ENCODE data around the gene TTF1. TPM values are rescaled to one million over a fixed set of nuclear protein-coding genes. Genes with fewer than 3 reads are reported as not detected.
"Not testable (repeated sequence)": the region's sequence is repeated elsewhere in the genome, so short reads cannot be mapped to it uniquely, and the experiment has no call there.

Gene TTF1
- total RNA-seq, 1 donor from 2014 or later: 15.6 TPM

GRCh38 chr9:132418726-132419363 lies 12.2 kb upstream of the TTF1 start:
- intact Hi-C loops (cut with DNase I): no loop called here
- DNase-seq (ENCODE audit: low spot score): no peak
- ATAC-seq: no peak

- ATAC-seq: no peak
- intact Hi-C loops (cut with DNase I): no loop called here
- DNase-seq (ENCODE audit: low spot score): no peak
Observed at GRCh38 chr9:132415181-132415580, 8.5 kb upstream of the TTF1 start.

- ATAC-seq (no peak), DNase-seq (ENCODE audit: low spot score) (no peak)
- intact Hi-C loops (cut with DNase I): no loop called here
Observed at GRCh38 chr9:132414731-132415130, 8.1 kb upstream of the TTF1 start.

- DNase-seq (ENCODE audit: low spot score) (no peak), ATAC-seq (no peak)
- intact Hi-C loops (cut with DNase I): no loop called here
Observed at GRCh38 chr9:132413926-132414325, 7.3 kb upstream of the TTF1 start.

- intact Hi-C loops (cut with DNase I): no loop called here
- ATAC-seq (no peak), DNase-seq (ENCODE audit: low spot score) (no peak)
Observed at GRCh38 chr9:132412089-132412488, 5.4 kb upstream of the TTF1 start.

GRCh38 chr9:132411091-132411508 lies 4.5 kb upstream of the TTF1 start:
- intact Hi-C loops (cut with DNase I): no loop called here
- ATAC-seq (peak; percentile 40), DNase-seq (ENCODE audit: low spot score) (no peak)

GRCh38 chr9:132410642-132411041 lies 4.0 kb upstream of the TTF1 start:
- no peak for DNase-seq (ENCODE audit: low spot score)
- intact Hi-C loops (cut with DNase I): no loop called here
- ATAC-seq: no peak

- ATAC-seq: peak; percentile 55
- intact Hi-C loops (cut with DNase I): no loop called here
- DNase-seq (ENCODE audit: low spot score): peak; percentile 66
Observed at GRCh38 chr9:132409828-132410528, 3.3 kb upstream of the TTF1 start, which contains the start of gene CFAP77. Gene CFAP77, plus strand, starts transcription at chr9:132410211. Its CDS starts 61 bp downstream, at chr9:132410272.

- ATAC-seq (no peak), DNase-seq (ENCODE audit: low spot score) (no peak)
- intact Hi-C loops (cut with DNase I): no loop called here
Observed at GRCh38 chr9:132408521-132408920, 1.9 kb upstream of the TTF1 start.

GRCh38 chr9:132407196-132407595 lies 556 bp upstream of the TTF1 start:
- intact Hi-C loops (cut with DNase I): no loop called here
- ATAC-seq (no peak), DNase-seq (ENCODE audit: low spot score) (no peak)

- intact Hi-C loops (cut with DNase I): no loop called here
- ATAC-seq (no peak), DNase-seq (ENCODE audit: low spot score) (no peak)
Observed at GRCh38 chr9:132404228-132404881, 2.3 kb downstream of the TTF1 start.

- DNase-seq (ENCODE audit: low spot score): no peak
- intact Hi-C loops (cut with DNase I): no loop called here
- no peak for ATAC-seq
Observed at GRCh38 chr9:132401824-132402223, 4.8 kb downstream of the TTF1 start.

GRCh38 chr9:132395560-132395959 lies 11.1 kb downstream of the TTF1 start:
- intact Hi-C loops (cut with DNase I): no loop called here
- DNase-seq (ENCODE audit: low spot score) (no peak), ATAC-seq (no peak)

GRCh38 chr9:132391449-132391848 lies 15.2 kb downstream of the TTF1 start:
- no peak for ATAC-seq
- intact Hi-C loops (cut with DNase I): no loop called here
- no peak for DNase-seq (ENCODE audit: low spot score)

- ATAC-seq: no peak
- intact Hi-C loops (cut with DNase I): no loop called here
- DNase-seq (ENCODE audit: low spot score): no peak
Observed at GRCh38 chr9:132390966-132391365, 15.7 kb downstream of the TTF1 start.

GRCh38 chr9:132387133-132387532 lies 19.5 kb downstream of the TTF1 start:
- ATAC-seq: no peak
- DNase-seq (ENCODE audit: low spot score): no peak
- intact Hi-C loops (cut with DNase I): no loop called here

- ATAC-seq (no peak), DNase-seq (ENCODE audit: low spot score) (no peak)
- intact Hi-C loops (cut with DNase I): no loop called here
Observed at GRCh38 chr9:132384376-132384775, 22.3 kb downstream of the TTF1 start.

- DNase-seq (ENCODE audit: low spot score): no peak
- intact Hi-C loops (cut with DNase I): no loop called here
- ATAC-seq: no peak
Observed at GRCh38 chr9:132383462-132383883, 23.2 kb downstream of the TTF1 start.

GRCh38 chr9:132381966-132382541 lies 24.6 kb downstream of the TTF1 start:
- DNase-seq (ENCODE audit: low spot score): no peak
- intact Hi-C loops (cut with DNase I): no loop called here
- ATAC-seq: no peak

GRCh38 chr9:132378416-132378815 lies 28.2 kb downstream of the TTF1 start:
- ATAC-seq; intact Hi-C loops (cut with DNase I); DNase-seq (ENCODE audit: low spot score): not testable (repeated sequence)
